Measurements from ENCODE around the gene ALOX15B.

- peak; percentile 92 for TF ChIP-seq POLR2AphosphoS5 (IDR thresholded peaks at IDR 0.05; ENCODE audit: low read depth, low read length)
- TF ChIP-seq, protein P1, sequence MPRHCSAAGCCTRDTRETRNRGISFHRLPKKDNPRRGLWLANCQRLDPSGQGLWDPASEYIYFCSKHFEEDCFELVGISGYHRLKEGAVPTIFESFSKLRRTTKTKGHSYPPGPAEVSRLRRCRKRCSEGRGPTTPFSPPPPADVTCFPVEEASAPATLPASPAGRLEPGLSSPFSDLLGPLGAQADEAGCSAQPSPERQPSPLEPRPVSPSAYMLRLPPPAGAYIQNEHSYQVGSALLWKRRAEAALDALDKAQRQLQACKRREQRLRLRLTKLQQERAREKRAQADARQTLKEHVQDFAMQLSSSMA (CRISPR knock-in tag; IDR thresholded peaks at IDR 0.05): 0 out of 2 replicates have a peak, but pooled peaks have one; percentile 15
- no peak for TF ChIP-seq ZBTB40 (IDR thresholded peaks at IDR 0.05)
- TF ChIP-seq ZBTB40 (CRISPR knock-in tag; IDR thresholded peaks at IDR 0.05): peak; percentile 41; the same call in 1 of the 2 replicates
- no peak for TF ChIP-seq ZSCAN25 (CRISPR knock-in tag; IDR thresholded peaks at IDR 0.05)
- TF ChIP-seq, protein P2, sequence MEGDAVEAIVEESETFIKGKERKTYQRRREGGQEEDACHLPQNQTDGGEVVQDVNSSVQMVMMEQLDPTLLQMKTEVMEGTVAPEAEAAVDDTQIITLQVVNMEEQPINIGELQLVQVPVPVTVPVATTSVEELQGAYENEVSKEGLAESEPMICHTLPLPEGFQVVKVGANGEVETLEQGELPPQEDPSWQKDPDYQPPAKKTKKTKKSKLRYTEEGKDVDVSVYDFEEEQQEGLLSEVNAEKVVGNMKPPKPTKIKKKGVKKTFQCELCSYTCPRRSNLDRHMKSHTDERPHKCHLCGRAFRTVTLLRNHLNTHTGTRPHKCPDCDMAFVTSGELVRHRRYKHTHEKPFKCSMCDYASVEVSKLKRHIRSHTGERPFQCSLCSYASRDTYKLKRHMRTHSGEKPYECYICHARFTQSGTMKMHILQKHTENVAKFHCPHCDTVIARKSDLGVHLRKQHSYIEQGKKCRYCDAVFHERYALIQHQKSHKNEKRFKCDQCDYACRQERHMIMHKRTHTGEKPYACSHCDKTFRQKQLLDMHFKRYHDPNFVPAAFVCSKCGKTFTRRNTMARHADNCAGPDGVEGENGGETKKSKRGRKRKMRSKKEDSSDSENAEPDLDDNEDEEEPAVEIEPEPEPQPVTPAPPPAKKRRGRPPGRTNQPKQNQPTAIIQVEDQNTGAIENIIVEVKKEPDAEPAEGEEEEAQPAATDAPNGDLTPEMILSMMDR (CRISPR knock-in tag; IDR thresholded peaks at IDR 0.05): no peak
- TF ChIP-seq ZNF674 (CRISPR knock-in tag; IDR thresholded peaks at IDR 0.05; ENCODE audit: low read depth): no peak
- TF ChIP-seq PAF1 (CRISPR knock-in tag; IDR thresholded peaks at IDR 0.05): no peak
- TF ChIP-seq, protein P3, sequence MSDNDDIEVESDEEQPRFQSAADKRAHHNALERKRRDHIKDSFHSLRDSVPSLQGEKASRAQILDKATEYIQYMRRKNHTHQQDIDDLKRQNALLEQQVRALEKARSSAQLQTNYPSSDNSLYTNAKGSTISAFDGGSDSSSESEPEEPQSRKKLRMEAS (IDR thresholded peaks at IDR 0.05): peak; percentile 80
- TF ChIP-seq, protein P4, sequence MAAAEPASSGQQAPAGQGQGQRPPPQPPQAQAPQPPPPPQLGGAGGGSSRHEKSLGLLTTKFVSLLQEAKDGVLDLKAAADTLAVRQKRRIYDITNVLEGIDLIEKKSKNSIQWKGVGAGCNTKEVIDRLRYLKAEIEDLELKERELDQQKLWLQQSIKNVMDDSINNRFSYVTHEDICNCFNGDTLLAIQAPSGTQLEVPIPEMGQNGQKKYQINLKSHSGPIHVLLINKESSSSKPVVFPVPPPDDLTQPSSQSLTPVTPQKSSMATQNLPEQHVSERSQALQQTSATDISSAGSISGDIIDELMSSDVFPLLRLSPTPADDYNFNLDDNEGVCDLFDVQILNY (CRISPR knock-in tag; conservative IDR thresholded peaks at IDR 0.05): no peak
- TF ChIP-seq POLR2G (IDR thresholded peaks at IDR 0.05; ENCODE audit: low read depth, low read length): peak; percentile 90
- no peak for TF ChIP-seq NFAT5 (CRISPR knock-in tag; IDR thresholded peaks at IDR 0.05)
- no peak for TF ChIP-seq TCF12 (IDR thresholded peaks at IDR 0.05)
- peak; percentile 97 for TF ChIP-seq TCF12 (CRISPR knock-in tag; IDR thresholded peaks at IDR 0.05)
- TF ChIP-seq PHF8 (CRISPR knock-in tag; IDR thresholded peaks at IDR 0.05): no peak; the same call in 1 of the 2 replicates
- TF ChIP-seq ZNF253 (CRISPR knock-in tag; IDR thresholded peaks at IDR 0.05; ENCODE audit: borderline replicate concordance): no peak
Observed at GRCh38 chr17:8056232-8056975, 17.5 kb downstream of the ALOX15B start.
